Stomach (tissue), 9 donors: ENCODE results near the gene SERPINB7. TPM values are rescaled to one million over a fixed set of nuclear protein-coding genes. Genes with fewer than 3 reads are reported as not detected.

ENCODE experiments used
- DNase-seq, 2 donors: peaks; one replicate each; pipeline versions ENCODE4 v3.0.0 to v3.0.0-alpha.2; 2013 to 2019
- H3K27ac ChIP-seq, 5 donors: fragments of 200-600 bp in 4 of 5; sonication (generic) in 4 of 5; one replicate each; pipeline ENCODE4 v1.5.1; 2013 to 2019; ENCODE audit warnings: mild to moderate bottlenecking in 1 of 5, moderate library complexity in 1 of 5
- H3K27me3 ChIP-seq, 3 donors: fragments of 200-600 bp; sonication (generic); one replicate each; pipeline ENCODE4 v1.5.1; 2017 to 2019; ENCODE audit warnings: mixed run types in 1 of 3
- H3K36me3 ChIP-seq, 4 donors: fragments of 200-600 bp; sonication (generic); 1 replicate in 3 of 4; 2 replicates in 1 of 4; pipeline ENCODE4 v1.5.1; 2016 to 2019
- H3K4me1 ChIP-seq, 4 donors: fragments of 200-600 bp; sonication (generic); one replicate each; pipeline ENCODE4 v1.5.1; 2016 to 2019
- H3K4me3 ChIP-seq, 4 donors: fragments of 200-600 bp; sonication (generic) in 3 of 4; one replicate each; pipeline ENCODE4 v1.5.1; 2016 to 2019; ENCODE audit warnings: mild to moderate bottlenecking in 1 of 4
- H3K9me3 ChIP-seq, 4 donors: fragments of 200-600 bp; sonication (generic); one replicate each; pipeline ENCODE4 v1.5.1; 2016 to 2019
- CTCF ChIP-seq, 7 experiments: fragments of 450-650 bp in 4 of 7; fragments of 200-600 bp in 3 of 7; sonication (generic) in 3 of 7; IDR thresholded peaks; one replicate each; pipeline ENCODE4 v1.5.1; 2016 to 2019; ENCODE audit warnings: antibody characterized with exemption in 7 of 7, control low read depth in 2 of 7, mild to moderate bottlenecking in 1 of 7
- EP300 ChIP-seq: sonication (generic); formaldehyde crosslinking; IDR thresholded peaks from one replicate; pipeline ENCODE4 v1.6.1; 2017; ENCODE audit warnings: antibody characterized with exemption
- POLR2A ChIP-seq, 4 donors: fragments of 450-650 bp; IDR thresholded peaks; one replicate each; pipeline ENCODE4 v1.6.1; 2016; ENCODE audit warnings: antibody characterized with exemption in 4 of 4, control low read depth in 2 of 4, mild to moderate bottlenecking in 1 of 4, moderate library complexity in 1 of 4
- POLR2AphosphoS5 ChIP-seq, 3 donors: sonication (generic); formaldehyde crosslinking; IDR thresholded peaks; one replicate each; pipeline ENCODE4 v1.6.1; 2016; ENCODE audit warnings: antibody characterized with exemption in 3 of 3
- WGBS, 5 donors: extraction: QIAGEN DNeasy Blood & Tissue Kit in 3 of 5; methylation state at CpG; one replicate each; pipeline versions ENCODE4 v1.1.5 to v1.1.7; 2013 to 2018; 5-methylcytosine and 5-hydroxymethylcytosine counted together
- intact Hi-C: fragments of 100-400 bp; cut with DNase I; formaldehyde crosslinking; loops from one replicate; pipeline ENCODE4 v1.15.1; 2023; ENCODE audit warnings: low total_unique reads
- polyA plus RNA-seq, 3 donors: library from polyadenylated mRNA; stranded (reverse); fragments of 200-250 nt; gene quantifications; one replicate each; pipeline ENCODE4 v1.2.3, GENCODE V29; 2013
- total RNA-seq, 5 donors: library from RNA; depleted of rRNA; stranded (reverse); fragments of >200 nt; gene quantifications; one replicate each; pipeline versions ENCODE4 v1.1.0 to v1.2.3, GENCODE V29; 2014 to 2016
- donor health status: healthy with polysubstance abuse.
- donor health status: Bipolar disorder and iron deficiency.
- donor health status: healthy.

SERPINB7 gene
- total and polyA plus RNA-seq, 8 donors: 0.23 to 5.2 TPM; not detected in 6

- Histone ChIP-seq H3K27me3 (no peaks in the 10 kb centered on the region), H3K9me3 (peaks cover 0 to 4% (median 0%) of the 10 kb centered on the region in 4 donors), H3K4me1 (no peaks in the 10 kb centered on the region), H3K4me3 (no peak overlapping the region), H3K27ac (no peak overlapping the region), H3K36me3 (no peaks in the 10 kb centered on the region)
- intact Hi-C loops: no loop called here
- 59 to 68% (median 64%) methylated on average over 2 of the region's 2 CpGs for WGBS, 5 donors
- TF ChIP-seq CTCF (IDR thresholded peaks at IDR 0.05) (no peak), EP300 (no peak), POLR2A (IDR thresholded peaks at IDR 0.05) (no peak), POLR2AphosphoS5 (IDR thresholded peaks at IDR 0.05) (no peak)
- DNase-seq: no peak
Measured at GRCh38 chr18:63850636-63851035, 75.4 kb downstream of the SERPINB7 start.

Other genes with a start within 250 kb of the SERPINB7 start
- not detected for gene SERPINB12, start 233.0 kb upstream of the SERPINB7 start, total RNA-seq
- gene SERPINB12, start 233.0 kb upstream of the SERPINB7 start, polyA plus RNA-seq: not detected
- under 1 TPM in 1 of 5 donors, not detected in 4; 0.55 TPM for gene SERPINB13, start 188.1 kb upstream of the SERPINB7 start, total RNA-seq
- 10 to 100 TPM in 1 of 3 donors, not detected in 2; 51.6 TPM for gene SERPINB13, start 188.1 kb upstream of the SERPINB7 start, polyA plus RNA-seq
- gene SERPINB4, start 131.2 kb upstream of the SERPINB7 start, total RNA-seq: not detected
- 1 to 10 TPM in 1 of 3 donors, under 1 TPM in 2; 0.46 to 3.8 (median 0.68) TPM for gene SERPINB4, start 131.2 kb upstream of the SERPINB7 start, polyA plus RNA-seq
- gene SERPINB3, start 113.5 kb upstream of the SERPINB7 start, total RNA-seq: 1 to 10 TPM in 1 of 5 donors, not detected in 4; 1.8 TPM
- gene SERPINB3, start 113.5 kb upstream of the SERPINB7 start, polyA plus RNA-seq: 10 to 100 TPM in 1 of 3 donors, under 1 TPM in 2; 0.61 to 46.5 (median 0.62) TPM
- 1 to 10 TPM in 1 of 5 donors, under 1 TPM in 1, not detected in 3; 0.37 to 7.1 TPM for gene SERPINB11, start 72.5 kb upstream of the SERPINB7 start, total RNA-seq
- 1 to 10 TPM in 1 of 3 donors, not detected in 2; 2.7 TPM for gene SERPINB11, start 72.5 kb upstream of the SERPINB7 start, polyA plus RNA-seq
- 1 to 10 TPM in 1 of 5 donors, not detected in 4; 1.8 TPM for gene SERPINB2, start 112.3 kb downstream of the SERPINB7 start, total RNA-seq
- 10 to 100 TPM in 1 of 3 donors, 1 to 10 TPM in 1, under 1 TPM in 1; 0.46 to 22.4 (median 4.1) TPM for gene SERPINB2, start 112.3 kb downstream of the SERPINB7 start, polyA plus RNA-seq
- under 1 TPM in 1 of 5 donors, not detected in 4; 0.73 TPM for gene SERPINB10, start 132.5 kb downstream of the SERPINB7 start, total RNA-seq
- under 1 TPM in 1 of 3 donors, not detected in 2; 0.10 TPM for gene SERPINB10, start 132.5 kb downstream of the SERPINB7 start, polyA plus RNA-seq
- not detected for gene HMSD, start 173.9 kb downstream of the SERPINB7 start, total RNA-seq
- gene HMSD, start 173.9 kb downstream of the SERPINB7 start, polyA plus RNA-seq: under 1 TPM; 0.10 to 0.31 (median 0.19) TPM
- 10 to 100 TPM in 2 of 5 donors, 1 to 10 TPM in 3; 1.2 to 12.5 (median 9.5) TPM for gene SERPINB8, start 194.7 kb downstream of the SERPINB7 start, total RNA-seq
- gene SERPINB8, start 194.7 kb downstream of the SERPINB7 start, polyA plus RNA-seq: 10 to 100 TPM in 1 of 3 donors, 1 to 10 TPM in 2; 7.3 to 15.3 (median 7.4) TPM